Measurements from ENCODE around the gene ADAMTSL1. TPM values are rescaled to one million over a fixed set of nuclear protein-coding genes. Genes with fewer than 3 reads are reported as not detected.

Gene ADAMTSL1
- total and polyA plus RNA-seq, 2 donors (not counting 3 experiments of a cell fraction or from before 2014, with no cell fraction given) = 15.0 to 18.4 TPM

DNA sequence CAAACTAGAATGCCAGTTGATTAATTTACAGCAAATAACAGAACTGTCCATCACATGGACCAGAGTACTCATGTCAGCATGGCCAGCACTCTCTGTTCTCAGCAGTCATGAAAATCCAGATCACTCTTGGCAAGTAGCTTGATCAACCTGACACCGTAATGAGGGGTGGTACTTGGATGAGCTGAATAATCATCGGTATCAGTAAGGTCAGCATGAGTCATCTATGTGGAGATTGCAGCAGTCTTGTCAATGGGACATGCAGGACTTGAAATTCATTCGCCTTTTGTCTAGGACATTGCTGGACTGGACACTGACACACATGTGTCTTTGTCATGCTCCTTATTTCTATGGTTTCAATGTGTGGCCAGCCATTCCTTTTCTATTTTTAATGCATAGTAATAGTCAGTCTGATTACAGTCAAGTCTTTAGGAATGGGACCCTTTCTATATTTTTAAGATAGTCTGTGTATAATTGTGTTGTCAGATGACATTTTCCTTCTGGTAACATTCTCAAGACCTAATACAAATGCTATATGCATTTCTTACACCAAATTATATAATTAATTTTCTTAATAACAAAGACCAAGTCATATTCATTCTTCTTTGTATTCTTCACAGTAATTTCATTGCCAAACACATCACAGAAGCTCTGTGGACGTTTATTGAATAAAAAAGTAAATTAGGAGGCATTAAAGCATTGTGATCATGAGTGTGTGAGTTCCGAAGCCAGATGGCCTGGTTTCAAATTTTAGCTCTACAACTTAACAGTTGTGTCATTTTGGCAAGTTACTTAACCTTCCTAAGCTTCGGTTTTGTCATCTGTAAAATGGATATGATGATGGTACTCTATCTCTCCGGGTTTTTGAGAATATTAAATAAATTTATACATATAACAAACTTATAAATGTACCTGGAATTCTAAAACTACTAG is 57.4 kb downstream of the ADAMTSL1 start:
- peaks cover 8% of the 10 kb centered on the region for H3K9me3 ChIP-seq (replicated peaks; ENCODE audit: control insufficient read depth, insufficient read depth, low read length)
- H3K36me3 ChIP-seq (ENCODE audit: control insufficient read depth in 2 of 2, extremely low read depth in 1 of 2, insufficient read depth in 2 of 2, low read length in 2 of 2) = no peaks in the 10 kb centered on the region
- no TSS peak for BruUV-seq (replicated peaks)
- no peaks in the 10 kb centered on the region for H3K27me3 ChIP-seq (ENCODE audit: control insufficient read depth in 2 of 2, insufficient read depth in 2 of 2, low read length in 2 of 2)
- dilution Hi-C loops (cut with MboI; ENCODE audit: extremely low pct_ligation_motif_present, low sequenced_read_pairs) = no loop called here
- ChIA-PET CTCF (interaction anchor here (1.0 kb wide), 1 partner anchor 13 kb away, joined by 4 read pairs; no protein-coding TSS in a partner anchor), POLR2A (no interaction called here)
- H3K4me2 ChIP-seq (ENCODE audit: insufficient read depth, low read length) = no peak overlapping the region
- no peaks in the 10 kb centered on the region for H3K4me1 ChIP-seq (ENCODE audit: control insufficient read depth, extremely low read depth, insufficient read depth, low read length)
- no peak overlapping the region for H2AFZ ChIP-seq (ENCODE audit: low read depth, low read length)
- H3K9ac ChIP-seq (replicated peaks; ENCODE audit: extremely low read depth, insufficient read depth, low read length) = no peak overlapping the region
- DNase-seq (ENCODE audit: low read depth, low spot score) (no peak), FAIRE-seq (no peak)
- H3K9me1 ChIP-seq (replicated peaks; ENCODE audit: control insufficient read depth, extremely low read depth, insufficient read depth, low read length) = no peaks in the 10 kb centered on the region
- no peak for TF ChIP-seq POLR2AphosphoS5 (IDR thresholded peaks at IDR 0.05; ENCODE audit: insufficient read depth, low read depth, low read length)
- no peak for TF ChIP-seq JUN (IDR thresholded peaks at IDR 0.05; ENCODE audit: borderline replicate concordance, insufficient read depth, insufficient read length, low read depth)
- intact Hi-C loops (cut with micrococcal nuclease) = loop anchor here (10.0 kb wide), 1 partner anchor 547 kb away; no protein-coding TSS in a partner anchor
- H3K27ac ChIP-seq (ENCODE audit: insufficient read depth, low read depth, low read length) = no peak overlapping the region
- peaks cover 3% of the 10 kb centered on the region for H3K79me2 ChIP-seq (ENCODE audit: control insufficient read depth, insufficient read depth, low read length)
- no peaks in the 10 kb centered on the region for H4K20me1 ChIP-seq (replicated peaks; ENCODE audit: control insufficient read depth, extremely low read depth, insufficient read depth, low read length)
- H3K4me3 ChIP-seq (replicated peaks in 1 of 3; ENCODE audit: insufficient read depth in 1 of 3, low read depth in 1 of 3, low read length in 3 of 3) = no peak overlapping the region

DNA sequence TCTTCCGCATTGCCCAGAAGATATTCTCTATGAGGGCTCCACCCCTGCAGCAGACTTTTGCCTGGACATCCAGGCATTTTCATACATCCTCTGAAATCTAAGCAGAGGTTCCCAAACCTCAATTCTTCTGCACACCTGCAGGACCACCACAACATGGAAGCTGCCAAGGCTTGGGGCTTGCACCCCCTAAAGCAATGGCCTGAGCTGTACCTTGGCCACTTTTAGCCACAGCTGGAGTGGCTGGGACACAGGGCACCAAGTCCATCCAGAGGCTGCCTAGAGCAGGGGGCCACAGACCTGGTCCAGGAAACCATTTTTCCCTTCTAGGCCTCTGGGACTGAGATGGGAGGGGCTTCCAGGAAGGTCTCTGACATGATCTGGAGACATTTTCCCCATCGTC is 60.7 kb downstream of the ADAMTSL1 start:
- FAIRE-seq (no peak), DNase-seq (ENCODE audit: low read depth, low spot score) (no peak)
- no TSS peak for BruUV-seq (replicated peaks)
- Histone ChIP-seq H3K27ac (ENCODE audit: insufficient read depth, low read depth, low read length) (no peak overlapping the region), H3K36me3 (ENCODE audit: control insufficient read depth in 2 of 2, extremely low read depth in 1 of 2, insufficient read depth in 2 of 2, low read length in 2 of 2) (no peaks in the 10 kb centered on the region), H3K4me3 (replicated peaks in 1 of 3; ENCODE audit: insufficient read depth in 1 of 3, low read depth in 1 of 3, low read length in 3 of 3) (no peak overlapping the region), H3K27me3 (ENCODE audit: control insufficient read depth in 2 of 2, insufficient read depth in 2 of 2, low read length in 2 of 2) (no peaks in the 10 kb centered on the region), H3K79me2 (ENCODE audit: control insufficient read depth, insufficient read depth, low read length) (peaks cover 3% of the 10 kb centered on the region), H4K20me1 (replicated peaks; ENCODE audit: control insufficient read depth, extremely low read depth, insufficient read depth, low read length) (no peaks in the 10 kb centered on the region), H3K9me1 (replicated peaks; ENCODE audit: control insufficient read depth, extremely low read depth, insufficient read depth, low read length) (no peaks in the 10 kb centered on the region), H2AFZ (ENCODE audit: low read depth, low read length) (no peak overlapping the region), H3K9me3 (replicated peaks; ENCODE audit: control insufficient read depth, insufficient read depth, low read length) (peaks cover 8% of the 10 kb centered on the region), H3K9ac (replicated peaks; ENCODE audit: extremely low read depth, insufficient read depth, low read length) (no peak overlapping the region), H3K4me1 (ENCODE audit: control insufficient read depth, extremely low read depth, insufficient read depth, low read length) (no peaks in the 10 kb centered on the region), H3K4me2 (ENCODE audit: insufficient read depth, low read length) (no peak overlapping the region)
- TF ChIP-seq FOS (IDR thresholded peaks at IDR 0.05; ENCODE audit: borderline replicate concordance, insufficient read depth, low read length) (no peak), GATA2 (IDR thresholded peaks at IDR 0.05; ENCODE audit: insufficient read depth, insufficient read length, low read depth, low read length) (no peak), POLR2A (IDR thresholded peaks at IDR 0.05; ENCODE audit: low read depth, low read length) (no peak), MYC (IDR thresholded peaks at IDR 0.05; ENCODE audit: low read depth, low read length) (no peak), JUN (IDR thresholded peaks at IDR 0.05; ENCODE audit: borderline replicate concordance, insufficient read depth, insufficient read length, low read depth) (no peak), POLR2AphosphoS5 (IDR thresholded peaks at IDR 0.05; ENCODE audit: insufficient read depth, low read depth, low read length) (no peak)
- TF ChIP-seq, protein P1, sequence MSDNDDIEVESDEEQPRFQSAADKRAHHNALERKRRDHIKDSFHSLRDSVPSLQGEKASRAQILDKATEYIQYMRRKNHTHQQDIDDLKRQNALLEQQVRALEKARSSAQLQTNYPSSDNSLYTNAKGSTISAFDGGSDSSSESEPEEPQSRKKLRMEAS (IDR thresholded peaks at IDR 0.05; ENCODE audit: insufficient read depth, insufficient read length) = no peak
- ChIA-PET CTCF (no interaction called here), POLR2A (no interaction called here)
- intact Hi-C loops (cut with micrococcal nuclease) = loop anchor here (10.0 kb wide), 1 partner anchor 550 kb away; no protein-coding TSS in a partner anchor
- dilution Hi-C loops (cut with MboI; ENCODE audit: extremely low pct_ligation_motif_present, low sequenced_read_pairs) = no loop called here
